Stimulated activated naive CD4-positive, alpha-beta T cell (primary cell): ENCODE data around the gene FRMD5.
"Not testable (repeated sequence)": the region's sequence is repeated elsewhere in the genome, so short reads cannot be mapped to it uniquely, and the experiment has no call there.

ENCODE experiments used
- DNase-seq, 6 experiments: peaks; one replicate each; lab custom pipeline; 2025; lab: John Stamatoyannopoulos, UW

Gene FRMD5

DNA sequence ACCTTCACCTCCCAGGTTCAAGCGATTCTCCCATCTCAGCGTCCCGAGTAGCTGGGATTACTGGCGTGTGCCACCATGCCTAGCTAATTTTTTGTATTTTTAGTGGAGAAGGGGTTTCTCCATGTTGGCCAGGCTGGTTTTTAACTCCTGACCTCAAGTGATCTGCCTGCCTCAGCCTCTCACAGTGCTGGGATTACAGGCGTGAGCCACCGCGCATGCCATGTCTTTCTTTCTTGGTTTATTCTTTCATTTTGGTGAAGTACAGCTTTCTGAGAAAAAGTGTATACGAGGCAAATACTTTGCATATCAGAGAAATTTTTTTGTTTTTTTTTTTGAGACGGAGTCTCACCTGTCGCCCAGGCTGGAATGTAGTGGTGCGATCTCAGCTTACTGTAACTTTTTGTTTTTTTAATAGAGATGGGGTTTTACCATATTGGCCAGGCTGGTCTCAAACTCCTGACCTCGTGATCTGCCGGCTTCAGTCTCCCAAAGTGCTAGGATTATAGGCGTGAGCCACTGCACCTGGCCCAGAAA is 363.5 kb downstream of the FRMD5 start:
- not testable (repeated sequence) for DNase-seq

DNA sequence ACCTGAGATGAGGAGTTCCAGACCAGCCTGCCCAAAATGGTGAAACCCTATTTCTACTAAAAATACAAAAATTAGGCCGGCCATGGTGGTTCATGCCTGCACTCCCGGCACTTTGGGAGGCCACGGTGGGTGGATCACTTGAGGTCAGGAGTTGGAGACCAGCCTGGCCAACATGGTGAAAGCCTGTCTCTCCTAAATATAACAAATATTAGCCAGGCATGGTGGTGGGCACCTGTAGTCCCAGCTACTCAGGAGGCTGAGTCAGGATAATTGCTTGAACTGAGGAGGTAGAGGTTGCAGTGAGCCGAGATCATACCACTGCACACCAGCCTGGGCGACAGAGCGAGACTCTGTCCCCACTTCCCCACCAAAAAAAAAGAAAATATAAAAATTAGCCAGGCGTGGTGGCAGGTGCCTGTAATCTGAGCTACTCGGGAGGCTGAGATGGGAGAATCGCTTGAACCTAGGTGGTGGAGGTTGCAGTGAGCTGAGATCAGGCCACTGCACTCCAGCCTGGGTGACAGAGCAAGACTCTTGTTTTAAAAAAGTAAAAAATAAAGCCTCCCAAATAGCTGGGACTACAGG is 364.3 kb downstream of the FRMD5 start:
- not testable (repeated sequence) for DNase-seq

DNA sequence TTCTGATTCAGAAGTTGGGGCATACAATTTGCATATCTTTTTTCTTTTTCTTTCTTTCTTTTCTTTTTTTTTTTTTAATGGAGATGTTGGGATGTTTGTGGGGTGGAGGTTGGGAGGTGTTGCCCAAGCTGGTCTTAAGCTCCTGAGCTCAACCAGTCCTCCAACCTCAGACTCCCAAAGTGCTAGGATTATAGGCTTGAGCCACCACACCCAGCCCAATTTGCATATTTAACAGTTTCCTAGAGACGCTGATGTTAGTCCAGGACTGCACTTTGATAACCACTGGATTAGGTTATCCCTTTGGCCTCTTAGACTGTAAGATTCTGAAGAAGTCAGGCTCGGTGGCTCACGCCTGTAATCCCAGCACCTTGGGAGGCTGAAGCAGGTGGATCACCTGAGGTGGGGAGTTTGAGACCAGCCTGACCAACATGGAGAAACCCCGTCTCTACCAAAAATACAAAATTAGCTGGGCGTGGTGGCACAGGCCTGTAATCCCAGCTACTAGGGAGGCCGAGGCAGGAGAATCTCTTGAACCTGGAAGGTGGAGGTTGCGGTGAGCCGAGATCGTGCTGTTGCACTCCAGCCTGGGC is 365.0 kb downstream of the FRMD5 start:
- not testable (repeated sequence) for DNase-seq

DNA sequence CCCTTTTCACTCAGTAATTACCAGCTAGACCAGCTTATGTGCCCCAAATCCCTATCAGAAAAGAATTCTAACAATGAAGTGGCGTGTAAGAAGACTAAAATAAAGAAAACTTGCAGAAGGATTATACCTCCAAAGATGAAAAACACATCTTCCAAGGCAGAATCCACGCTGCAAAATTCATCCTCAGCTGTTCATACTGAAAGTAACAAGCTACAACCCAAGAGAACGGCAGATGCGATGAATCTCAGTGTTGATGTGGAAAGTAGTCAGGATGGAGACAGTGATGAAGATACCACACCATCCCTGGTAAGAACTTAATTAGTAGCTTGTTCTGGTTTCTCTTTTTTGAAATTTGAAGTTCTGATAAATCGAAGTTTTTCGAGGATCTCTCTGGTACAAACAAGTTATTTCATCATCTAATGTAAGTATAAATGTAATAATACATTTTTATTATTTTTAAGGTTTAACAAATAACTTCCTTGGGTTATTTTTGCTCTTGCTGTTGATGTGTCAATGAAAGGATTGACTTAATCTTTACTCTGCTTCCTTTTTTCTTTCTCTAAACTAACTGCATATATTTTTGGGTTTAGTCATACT is 366.9 kb downstream of the FRMD5 start:
- peak in 1 of 6 experiments; percentile 9 for DNase-seq

DNA sequence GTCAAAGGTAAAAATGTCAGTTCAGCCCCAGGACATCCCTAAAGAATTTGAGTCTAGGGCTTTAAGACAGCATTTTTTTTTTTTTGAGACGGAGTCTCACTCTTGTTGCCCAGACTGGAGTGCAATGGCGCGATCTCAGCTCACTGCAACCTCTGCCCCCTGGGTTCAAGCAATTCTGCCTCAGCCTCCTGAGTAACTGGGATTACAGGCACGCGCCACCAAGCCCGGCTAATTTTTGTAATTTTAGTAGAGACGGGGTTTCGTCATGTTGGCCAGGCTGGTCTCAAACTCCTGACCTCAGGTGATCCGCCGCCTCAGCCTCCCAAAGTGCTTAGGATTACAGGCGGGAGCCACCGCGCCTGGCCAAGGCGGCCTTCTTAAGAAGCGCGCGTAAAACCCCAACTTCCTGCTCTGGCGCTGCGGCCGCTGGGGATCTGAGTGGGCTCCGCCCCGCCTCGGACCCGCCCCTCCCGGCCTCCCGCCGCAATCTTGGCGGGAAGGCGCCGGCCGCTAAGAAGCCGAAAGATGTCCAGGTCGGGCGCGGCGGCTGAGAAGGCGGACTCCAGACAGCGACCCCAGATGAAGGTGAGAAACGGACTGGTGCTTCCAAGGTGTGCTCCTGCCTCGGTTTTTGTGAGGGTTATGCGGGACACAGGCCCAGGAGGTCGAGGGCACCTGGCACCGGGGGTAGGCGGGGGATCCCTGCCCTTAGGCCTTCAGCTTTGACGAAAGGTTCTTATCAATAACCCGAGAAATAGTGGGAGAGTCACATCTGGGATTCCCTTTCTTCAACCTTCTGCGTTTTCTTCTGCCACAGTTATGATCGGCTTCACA is 368.3 kb downstream of the FRMD5 start, which contains the start of gene WDR76:
Gene WDR76, plus strand, starts transcription at position 495 of the 834 bp plus-strand sequence. Its CDS starts 31 bp downstream, at position 526.
- DNase-seq = peak; percentile 36 to 67 (median 43)

DNA sequence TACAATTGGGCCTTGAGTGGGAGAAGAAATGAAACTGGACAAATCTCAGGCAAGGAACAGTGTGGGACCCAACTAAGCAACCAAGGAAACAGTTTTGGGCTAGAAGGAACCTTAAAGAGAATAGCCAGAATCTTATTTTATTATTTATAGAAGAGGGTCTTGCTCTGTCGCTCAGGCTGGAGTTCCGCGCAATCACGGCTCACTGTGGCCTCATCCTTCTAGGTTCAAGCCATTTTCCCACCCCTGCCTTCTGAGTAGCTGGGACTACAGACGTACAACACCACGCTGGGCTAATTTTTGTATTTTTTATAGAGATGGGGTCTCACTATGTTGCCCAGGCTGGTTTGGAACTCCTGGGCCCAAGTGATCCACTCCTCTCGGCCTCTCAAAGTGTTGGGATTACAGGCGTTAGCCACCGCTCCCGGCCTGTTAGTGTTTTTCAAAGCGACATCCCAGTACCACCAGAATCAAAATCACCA is 369.0 kb downstream of the FRMD5 start:
- DNase-seq = no peak

DNA sequence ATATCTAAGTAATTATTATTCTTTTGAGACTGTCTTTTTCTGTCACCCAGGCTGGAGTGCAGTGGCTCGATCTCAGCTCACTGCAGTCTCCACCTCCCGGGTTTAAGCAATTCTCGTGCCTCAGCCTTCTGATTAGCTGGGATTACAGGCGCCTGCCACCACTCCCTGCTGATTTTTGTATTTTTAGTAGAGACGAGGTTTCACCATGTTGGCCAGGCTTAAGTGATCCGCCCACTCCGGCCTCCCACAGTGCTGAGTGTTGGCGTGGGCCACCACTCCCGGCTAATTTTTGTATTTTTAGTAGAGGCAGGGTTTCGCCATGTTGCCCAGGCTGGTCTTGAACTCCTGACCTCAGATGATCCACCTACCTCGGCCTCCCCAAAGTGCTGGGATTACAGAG is 369.8 kb downstream of the FRMD5 start:
- DNase-seq = not testable (repeated sequence)

DNA sequence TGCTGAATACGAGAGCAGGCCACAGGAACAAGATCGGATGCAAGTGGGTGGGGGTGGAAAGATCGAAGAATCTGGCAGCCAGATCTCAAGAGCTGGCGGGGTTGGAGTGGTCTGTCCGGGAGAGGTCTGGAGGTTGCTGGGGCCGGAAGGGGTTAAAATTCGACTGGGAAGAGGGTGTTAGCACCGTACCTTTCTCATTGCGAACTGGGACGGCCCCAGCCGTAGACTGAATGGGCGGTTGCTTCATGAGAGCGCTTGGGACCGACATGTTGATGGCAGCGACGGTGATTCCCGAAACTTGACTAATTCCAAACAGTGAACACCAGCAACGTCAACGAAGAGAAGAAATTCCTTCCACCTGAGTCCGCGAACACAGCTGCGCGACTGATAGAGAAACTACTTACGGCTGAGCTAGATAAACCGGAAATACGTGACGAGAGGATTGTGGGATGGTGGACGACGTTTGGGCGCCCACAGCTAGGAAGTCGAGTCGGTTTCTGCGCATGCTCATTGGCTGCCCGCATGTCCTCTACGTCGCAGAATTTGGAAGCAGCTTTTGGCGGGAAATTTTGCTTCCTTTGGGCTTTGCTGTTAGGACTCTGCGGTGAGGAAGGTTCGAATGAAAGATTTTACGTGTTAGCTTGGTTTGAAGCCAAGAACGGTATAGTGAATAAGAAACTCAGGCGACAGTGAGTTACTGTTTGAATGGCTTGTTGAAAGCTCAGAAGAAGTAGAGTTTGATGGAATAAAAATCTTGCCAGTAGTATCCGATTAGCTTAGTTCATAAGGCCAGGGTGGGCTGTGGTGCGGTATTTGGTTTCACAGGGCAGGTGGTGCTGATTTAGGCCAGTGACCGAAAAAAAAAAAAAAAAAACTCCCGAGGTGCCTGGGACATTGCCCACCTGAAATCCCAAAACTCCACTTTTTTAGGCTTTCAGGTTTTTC is 370.5 kb downstream of the FRMD5 start, which contains the start of gene MFAP1:
Gene MFAP1, minus strand, starts transcription at position 389 of the 945 bp plus-strand sequence. Its CDS starts 121 bp downstream, at position 268.
- peak; percentile 72 to 91 (median 90) for DNase-seq

DNA sequence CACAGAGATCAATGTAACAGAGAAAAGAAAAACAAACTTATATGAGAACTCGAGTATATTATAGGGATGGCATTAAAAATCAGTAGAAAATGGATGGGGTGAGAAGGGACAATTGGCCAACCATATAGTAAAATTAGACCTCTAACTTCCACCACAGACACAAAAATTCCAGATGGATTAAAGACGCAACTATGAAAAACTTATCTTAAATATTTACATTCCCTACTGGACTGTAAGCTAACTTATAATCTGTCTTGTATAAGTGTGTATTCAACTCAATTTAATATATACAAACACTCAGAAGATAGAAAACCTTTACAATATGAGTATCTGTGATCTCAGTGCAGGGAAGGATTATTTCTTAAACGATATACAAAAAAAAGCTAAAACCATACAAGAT is 373.6 kb downstream of the FRMD5 start:
- DNase-seq = no peak
